Measurements from ENCODE around the gene C1QTNF5.

GRCh38 chr11:119322921-119323531 lies 17.7 kb downstream of the C1QTNF5 start:
- TF ChIP-seq CTCF (IDR thresholded peaks at IDR 0.05) (no peak), POLR2A (IDR thresholded peaks at IDR 0.05) (no peak)

Data from heart left ventricle (tissue), 13 donors.